Vagina (tissue), 2 donors: ENCODE results near the gene CALN1. TPM values are rescaled to one million over a fixed set of nuclear protein-coding genes. Genes with fewer than 3 reads are reported as not detected.

Experiments
- DNase-seq, 2 donors: peaks; one replicate each; pipeline ENCODE4 v3.0.0-alpha.2; 2017; ENCODE audit errors: extremely low spot score in 2 of 2
- H3K27ac ChIP-seq: fragments of 200-600 bp; sonication (generic); one replicate; pipeline ENCODE4 v1.5.1; 2019
- H3K27me3 ChIP-seq: fragments of 200-600 bp; sonication (generic); one replicate; pipeline ENCODE4 v1.5.1; 2019
- H3K36me3 ChIP-seq, 2 donors: fragments of 200-600 bp; sonication (generic); one replicate each; pipeline ENCODE4 v1.5.1; 2017 to 2019
- H3K4me1 ChIP-seq: fragments of 200-600 bp; sonication (generic); one replicate; pipeline ENCODE4 v1.5.1; 2019
- H3K4me3 ChIP-seq, 2 donors: fragments of 200-600 bp; sonication (generic); 1 replicate in 1 of 2; 2 replicates in 1 of 2; pipeline ENCODE4 v1.5.1; 2016 to 2019
- H3K9me3 ChIP-seq: fragments of 200-600 bp; sonication (generic); one replicate; pipeline ENCODE4 v1.5.1; 2019
- POLR2A ChIP-seq, 2 donors: fragments of 450-650 bp; IDR thresholded peaks; one replicate each; pipeline ENCODE4 v1.6.1; 2017; ENCODE audit warnings: antibody characterized with exemption in 2 of 2, mild to moderate bottlenecking in 2 of 2, moderate library complexity in 2 of 2
- POLR2AphosphoS5 ChIP-seq, 2 donors: sonication (generic); formaldehyde crosslinking; IDR thresholded peaks; one replicate each; pipeline ENCODE4 v1.9.0; 2017; ENCODE audit warnings: antibody characterized with exemption in 2 of 2, mild to moderate bottlenecking in 2 of 2, low read depth in 1 of 2; ENCODE audit not compliant: insufficient read depth in 1 of 2
- intact Hi-C: fragments of 100-400 bp; cut with DNase I; formaldehyde crosslinking; loops from one replicate; pipeline ENCODE4 v1.15.1; 2023
- total RNA-seq: library from RNA; depleted of rRNA; stranded (reverse); fragments of >200 nt; gene quantifications from one replicate; pipeline ENCODE4 v1.2.3, GENCODE V29; 2016
- TF ChIP-seq, protein P1 (sequence below), 3 experiments: fragments of 450-650 bp in 2 of 3; fragments of 200-600 bp in 1 of 3; sonication (generic) in 1 of 3; IDR thresholded peaks; one replicate each; pipeline ENCODE4 v1.5.1; 2017 to 2019; ENCODE audit warnings: antibody characterized with exemption in 3 of 3, mild to moderate bottlenecking in 2 of 3, moderate library complexity in 2 of 3

The CALN1 gene
- total RNA-seq, 1 donor from 2014 or later, result 6.9 TPM

DNA sequence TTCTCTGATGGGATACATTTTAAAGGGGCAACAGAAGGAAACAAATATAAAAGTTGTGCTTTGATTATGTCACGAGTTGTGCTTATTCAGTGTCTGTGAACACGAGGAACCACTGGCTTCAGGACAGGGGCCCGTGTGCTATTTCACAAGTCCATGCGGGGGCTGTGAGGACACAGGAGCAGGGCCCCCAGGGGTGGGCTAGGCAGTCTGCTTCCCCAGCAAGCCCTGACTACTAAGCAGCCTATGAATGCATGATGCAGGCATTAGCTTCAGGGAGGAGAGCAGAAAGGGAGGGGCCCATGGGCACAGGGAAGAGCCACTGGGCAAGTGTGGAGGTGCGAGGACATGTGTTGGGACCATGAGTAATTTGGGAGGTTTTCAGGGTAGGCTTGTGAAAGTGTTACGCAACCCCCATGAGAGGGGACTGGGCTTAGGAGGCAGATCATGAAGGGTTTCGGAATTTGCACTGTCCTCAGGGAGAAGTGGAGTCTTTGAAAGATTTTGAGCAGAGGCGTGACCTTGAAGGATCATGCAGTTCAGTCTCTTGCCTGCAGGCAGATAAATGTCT, 424.9 kb downstream of the CALN1 start:
- Histone ChIP-seq H3K36me3 (no peaks in the 10 kb centered on the region), H3K27ac (no peak overlapping the region), H3K4me1 (no peaks in the 10 kb centered on the region), H3K9me3 (no peaks in the 10 kb centered on the region), H3K4me3 (no peak overlapping the region), H3K27me3 (no peaks in the 10 kb centered on the region)
- intact Hi-C loops, result no loop called here
- TF ChIP-seq POLR2A (IDR thresholded peaks at IDR 0.05) (no peak), POLR2AphosphoS5 (IDR thresholded peaks at IDR 0.05; ENCODE audit: insufficient read depth in 1 of 2, low read depth in 1 of 2) (peak in 1 of 2 donors; percentile 61)
- TF ChIP-seq, protein P1, sequence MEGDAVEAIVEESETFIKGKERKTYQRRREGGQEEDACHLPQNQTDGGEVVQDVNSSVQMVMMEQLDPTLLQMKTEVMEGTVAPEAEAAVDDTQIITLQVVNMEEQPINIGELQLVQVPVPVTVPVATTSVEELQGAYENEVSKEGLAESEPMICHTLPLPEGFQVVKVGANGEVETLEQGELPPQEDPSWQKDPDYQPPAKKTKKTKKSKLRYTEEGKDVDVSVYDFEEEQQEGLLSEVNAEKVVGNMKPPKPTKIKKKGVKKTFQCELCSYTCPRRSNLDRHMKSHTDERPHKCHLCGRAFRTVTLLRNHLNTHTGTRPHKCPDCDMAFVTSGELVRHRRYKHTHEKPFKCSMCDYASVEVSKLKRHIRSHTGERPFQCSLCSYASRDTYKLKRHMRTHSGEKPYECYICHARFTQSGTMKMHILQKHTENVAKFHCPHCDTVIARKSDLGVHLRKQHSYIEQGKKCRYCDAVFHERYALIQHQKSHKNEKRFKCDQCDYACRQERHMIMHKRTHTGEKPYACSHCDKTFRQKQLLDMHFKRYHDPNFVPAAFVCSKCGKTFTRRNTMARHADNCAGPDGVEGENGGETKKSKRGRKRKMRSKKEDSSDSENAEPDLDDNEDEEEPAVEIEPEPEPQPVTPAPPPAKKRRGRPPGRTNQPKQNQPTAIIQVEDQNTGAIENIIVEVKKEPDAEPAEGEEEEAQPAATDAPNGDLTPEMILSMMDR (IDR thresholded peaks at IDR 0.05), result no peak
- DNase-seq, result no peak

DNA sequence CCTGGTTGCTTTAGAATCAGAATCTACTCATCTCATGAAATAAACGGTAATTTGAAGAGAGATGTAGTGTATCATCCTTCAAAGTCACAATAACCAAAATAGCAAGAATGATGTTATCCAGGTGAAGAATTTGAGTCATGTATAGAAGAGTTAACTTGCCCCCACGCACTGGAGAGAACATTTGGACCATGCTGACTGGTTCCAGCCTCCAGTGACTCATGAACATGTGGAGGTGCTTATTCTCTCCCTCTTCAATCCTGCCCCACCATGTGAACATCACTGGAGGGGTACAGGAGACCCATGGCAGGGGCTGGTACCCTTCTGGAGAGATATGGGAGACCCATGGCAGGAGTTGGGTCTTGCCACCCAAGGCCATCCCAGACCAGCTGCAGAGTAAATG, 427.8 kb downstream of the CALN1 start:
- no peaks in the 10 kb centered on the region for H3K27me3 ChIP-seq
- H3K36me3 ChIP-seq, result no peaks in the 10 kb centered on the region
- DNase-seq, result no peak
- intact Hi-C loops, result no loop called here
- no peaks in the 10 kb centered on the region for H3K9me3 ChIP-seq
- H3K4me1 ChIP-seq, result no peaks in the 10 kb centered on the region
- no peak overlapping the region for H3K4me3 ChIP-seq
- TF ChIP-seq POLR2AphosphoS5 (IDR thresholded peaks at IDR 0.05; ENCODE audit: insufficient read depth in 1 of 2, low read depth in 1 of 2) (no peak), POLR2A (IDR thresholded peaks at IDR 0.05) (no peak)
- TF ChIP-seq, protein P1 (IDR thresholded peaks at IDR 0.05), result no peak
- no peak overlapping the region for H3K27ac ChIP-seq

- intact Hi-C loops, result no loop called here
- no peak for TF ChIP-seq POLR2AphosphoS5 (IDR thresholded peaks at IDR 0.05; ENCODE audit: insufficient read depth in 1 of 2, low read depth in 1 of 2)
- TF ChIP-seq, protein P1 (IDR thresholded peaks at IDR 0.05), result no peak
- no peak for TF ChIP-seq POLR2A (IDR thresholded peaks at IDR 0.05)
- no peak overlapping the region for H3K27ac ChIP-seq
- H3K4me3 ChIP-seq, result no peak overlapping the region
- no peaks in the 10 kb centered on the region for H3K36me3 ChIP-seq
- H3K9me3 ChIP-seq, result no peaks in the 10 kb centered on the region
- H3K27me3 ChIP-seq, result no peaks in the 10 kb centered on the region
- DNase-seq, result no peak
- H3K4me1 ChIP-seq, result no peaks in the 10 kb centered on the region
Observed at GRCh38 chr7:71982851-71983250, 429.3 kb downstream of the CALN1 start.

DNA sequence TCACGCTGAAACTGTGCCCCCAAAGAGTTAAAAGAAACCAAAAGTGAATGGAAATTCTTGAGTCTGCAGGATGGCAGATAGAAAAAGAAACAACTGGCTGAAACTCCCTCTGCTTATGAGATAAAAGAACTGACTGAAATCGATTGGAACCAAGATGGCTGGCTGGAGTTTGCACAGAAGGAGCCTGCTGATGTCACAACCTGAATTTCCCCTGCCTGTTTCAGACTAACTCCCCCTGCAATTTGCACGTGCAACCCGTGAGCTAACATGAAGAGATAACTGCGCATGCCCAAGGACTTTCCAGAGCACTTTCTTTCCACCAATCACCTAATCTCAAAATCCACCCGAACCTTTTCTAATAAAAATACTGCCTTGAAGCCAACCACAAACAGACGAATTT, 435.5 kb downstream of the CALN1 start:
- intact Hi-C loops, result no loop called here
- H3K9me3 ChIP-seq, result no peaks in the 10 kb centered on the region

GRCh38 chr7:71974611-71975010, 437.5 kb downstream of the CALN1 start:
- Histone ChIP-seq H3K36me3 (no peaks in the 10 kb centered on the region), H3K4me1 (no peaks in the 10 kb centered on the region), H3K27ac (no peak overlapping the region), H3K27me3 (no peaks in the 10 kb centered on the region), H3K9me3 (no peaks in the 10 kb centered on the region), H3K4me3 (no peak overlapping the region)
- intact Hi-C loops, result no loop called here
- TF ChIP-seq POLR2A (IDR thresholded peaks at IDR 0.05) (no peak), POLR2AphosphoS5 (IDR thresholded peaks at IDR 0.05; ENCODE audit: insufficient read depth in 1 of 2, low read depth in 1 of 2) (no peak)
- TF ChIP-seq, protein P1 (IDR thresholded peaks at IDR 0.05), result no peak
- no peak for DNase-seq

More for the DNA sequence above, 435.5 kb downstream of the CALN1 start:
- Histone ChIP-seq H3K27me3 (no peaks in the 10 kb centered on the region), H3K27ac (no peak overlapping the region), H3K4me1 (no peaks in the 10 kb centered on the region), H3K4me3 (no peak overlapping the region), H3K36me3 (no peaks in the 10 kb centered on the region)
- TF ChIP-seq, protein P1 (IDR thresholded peaks at IDR 0.05), result no peak
- TF ChIP-seq POLR2AphosphoS5 (IDR thresholded peaks at IDR 0.05; ENCODE audit: insufficient read depth in 1 of 2, low read depth in 1 of 2) (no peak), POLR2A (IDR thresholded peaks at IDR 0.05) (no peak)
- DNase-seq, result no peak
